Mammary epithelial cell (primary cell): Measurements from ENCODE around the gene TTC9.

Experiments
- CTCF ChIP-seq, 2 donors: IDR thresholded peaks in 1 of 2; conservative IDR thresholded peaks in 1 of 2; 2 replicates each; pipeline ENCODE4 v1.5.1; 2011 to 2012; ENCODE audit warnings: inconsistent platforms in 2 of 2, low read length in 2 of 2, mild to moderate bottlenecking in 2 of 2, control low read depth in 1 of 2, low read depth in 1 of 2; ENCODE audit not compliant: insufficient read depth in 1 of 2; ENCODE audit errors: extremely low read depth in 1 of 2
- EZH2 ChIP-seq: IDR thresholded peaks from 2 replicates; pipeline ENCODE4 v1.6.1; 2012; ENCODE audit warnings: low read length, inconsistent platforms, borderline replicate concordance

GRCh38 chr14:70649803-70650202 is 8.1 kb downstream of the TTC9 start:
- no peak for TF ChIP-seq EZH2
- TF ChIP-seq CTCF (conservative IDR thresholded peaks at IDR 0.05 in 1 of 2, IDR thresholded peaks at IDR 0.05 in 1 of 2; ENCODE audit: extremely low read depth in 1 of 2, insufficient read depth in 1 of 2, low read depth in 1 of 2, low read length in 2 of 2): no peak
